Smooth muscle cell (in vitro differentiated cells): ENCODE measurements around the gene TMEM205. TPM values are rescaled to one million over a fixed set of nuclear protein-coding genes. Genes with fewer than 3 reads are reported as not detected.
"Not testable (repeated sequence)": the region's sequence is repeated elsewhere in the genome, so short reads cannot be mapped to it uniquely, and the experiment has no call there.

Experiments
- DNase-seq: peaks from one replicate; lab custom pipeline; 2025; ENCODE audit not compliant: unreplicated experiment; lab: John Stamatoyannopoulos, UW
- H2AFZ ChIP-seq: fragments of 200-600 bp; sonication (generic); 2 replicates; pipeline ENCODE4 v1.6.0; 2016; ENCODE audit warnings: antibody characterized with exemption, low read depth, mild to moderate bottlenecking
- H3F3A ChIP-seq: fragments of 200-600 bp; sonication (generic); 2 replicates; pipeline ENCODE4 v1.6.0; 2017; ENCODE audit warnings: antibody characterized with exemption, low read depth
- H3K27ac ChIP-seq: fragments of 200-600 bp; sonication (generic); 2 replicates; pipeline ENCODE4 v1.5.1; 2016; ENCODE audit warnings: low read depth, mild to moderate bottlenecking
- H3K27me3 ChIP-seq: fragments of 200-600 bp; sonication (generic); 2 replicates; pipeline ENCODE4 v1.6.1; 2016; ENCODE audit warnings: low read depth, mild to moderate bottlenecking
- H3K36me3 ChIP-seq: fragments of 200-600 bp; sonication (generic); 2 replicates; pipeline ENCODE4 v1.5.1; 2016; ENCODE audit warnings: low read depth
- H3K4me1 ChIP-seq: fragments of 200-600 bp; sonication (generic); 2 replicates; pipeline ENCODE4 v1.5.1; 2016; ENCODE audit warnings: low read depth
- H3K4me2 ChIP-seq: fragments of 200-600 bp; sonication (generic); 2 replicates; pipeline ENCODE4 v1.6.0; 2016; ENCODE audit warnings: mild to moderate bottlenecking
- H3K4me3 ChIP-seq: fragments of 200-600 bp; sonication (generic); 2 replicates; pipeline ENCODE4 v1.5.1; 2016; ENCODE audit warnings: mild to moderate bottlenecking
- H3K79me2 ChIP-seq: fragments of 200-600 bp; sonication (generic); 2 replicates; pipeline ENCODE4 v1.6.0; 2016; ENCODE audit warnings: low read depth, mild to moderate bottlenecking
- H3K9ac ChIP-seq: fragments of 200-600 bp; sonication (generic); 2 replicates; pipeline ENCODE4 v1.6.0; 2016; ENCODE audit warnings: low read depth
- H3K9me3 ChIP-seq: fragments of 200-600 bp; sonication (generic); replicated peaks from 2 replicates; pipeline ENCODE4 v1.5.1; 2016; ENCODE audit warnings: low read depth
- H4K20me1 ChIP-seq: fragments of 200-600 bp; sonication (generic); 2 replicates; pipeline ENCODE4 v1.6.0; 2016; ENCODE audit warnings: low read depth
- WGBS: methylation state at CpG from one replicate; pipeline ENCODE4 v1.1.7; 2016; ENCODE audit warnings: low lambda C conversion rate; 5-methylcytosine and 5-hydroxymethylcytosine counted together
- polyA plus RNA-seq: library from polyadenylated mRNA; unstranded; fragments of >200 nt; fragmentation: Nextera tagmentation; extraction: Ambion mirVana; gene quantifications from 2 replicates; pipeline ENCODE4 v1.2.1, GENCODE V29; 2016
- total RNA-seq: library from RNA; depleted of rRNA; stranded (reverse); fragments of >200 nt; gene quantifications from 2 replicates; pipeline ENCODE4 v1.2.3, GENCODE V29; 2014
- TF ChIP-seq, protein P1 (sequence below): fragments of 200-600 bp; sonication (generic); IDR thresholded peaks from 2 replicates; pipeline ENCODE4 v1.5.1; 2017; ENCODE audit warnings: borderline replicate concordance, mild to moderate bottlenecking, antibody characterized with exemption; ENCODE audit not compliant: insufficient read depth, poor library complexity, severe bottlenecking

Gene TMEM205
- total and polyA plus RNA-seq, 2 experiments from 2014 or later: 118 to 163 TPM

DNA sequence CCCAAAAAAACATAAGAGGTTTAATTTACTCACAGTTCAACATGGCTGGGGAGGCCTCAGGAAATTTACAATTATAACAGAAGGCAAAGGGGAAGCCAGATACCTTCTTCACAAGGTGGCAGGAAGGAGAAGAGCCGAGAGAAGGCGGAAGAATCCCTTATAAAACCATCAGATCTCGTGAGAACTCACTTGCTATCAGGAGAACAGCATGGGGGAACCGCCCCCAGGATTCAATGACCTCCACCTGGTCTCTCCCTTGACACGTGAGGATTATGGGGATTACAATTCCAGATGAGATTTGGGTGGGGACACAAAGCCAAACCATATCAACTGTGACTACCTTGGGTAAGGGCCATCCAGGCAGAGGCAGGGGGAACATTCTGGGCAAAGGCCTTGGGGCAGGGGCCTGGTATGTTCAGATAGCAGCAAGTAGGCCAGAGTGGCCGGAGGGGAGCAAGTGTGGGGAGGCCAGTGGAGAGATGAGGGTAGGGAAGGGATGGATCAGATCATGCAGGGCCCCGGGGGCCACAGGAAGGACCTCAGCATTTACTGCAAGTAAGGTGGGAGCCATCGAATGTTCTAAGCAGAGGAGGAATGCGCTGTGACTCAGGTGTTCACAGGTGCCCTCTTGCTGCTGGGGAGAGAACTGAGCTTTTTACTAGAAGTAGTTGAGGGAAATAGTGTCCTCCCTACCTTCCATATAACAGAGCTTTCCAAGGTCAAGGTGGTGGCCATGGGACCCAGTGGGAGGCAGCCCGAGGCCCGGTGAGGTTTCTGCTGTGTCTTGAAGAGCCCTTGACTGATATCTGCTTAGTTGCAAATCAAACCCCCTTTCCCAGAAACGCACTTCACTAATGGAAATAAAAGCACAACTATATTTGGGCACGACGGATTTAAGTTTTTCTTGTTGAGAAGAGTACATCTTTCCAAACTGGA is 24.6 kb downstream of the TMEM205 start:
- TF ChIP-seq, protein P1, sequence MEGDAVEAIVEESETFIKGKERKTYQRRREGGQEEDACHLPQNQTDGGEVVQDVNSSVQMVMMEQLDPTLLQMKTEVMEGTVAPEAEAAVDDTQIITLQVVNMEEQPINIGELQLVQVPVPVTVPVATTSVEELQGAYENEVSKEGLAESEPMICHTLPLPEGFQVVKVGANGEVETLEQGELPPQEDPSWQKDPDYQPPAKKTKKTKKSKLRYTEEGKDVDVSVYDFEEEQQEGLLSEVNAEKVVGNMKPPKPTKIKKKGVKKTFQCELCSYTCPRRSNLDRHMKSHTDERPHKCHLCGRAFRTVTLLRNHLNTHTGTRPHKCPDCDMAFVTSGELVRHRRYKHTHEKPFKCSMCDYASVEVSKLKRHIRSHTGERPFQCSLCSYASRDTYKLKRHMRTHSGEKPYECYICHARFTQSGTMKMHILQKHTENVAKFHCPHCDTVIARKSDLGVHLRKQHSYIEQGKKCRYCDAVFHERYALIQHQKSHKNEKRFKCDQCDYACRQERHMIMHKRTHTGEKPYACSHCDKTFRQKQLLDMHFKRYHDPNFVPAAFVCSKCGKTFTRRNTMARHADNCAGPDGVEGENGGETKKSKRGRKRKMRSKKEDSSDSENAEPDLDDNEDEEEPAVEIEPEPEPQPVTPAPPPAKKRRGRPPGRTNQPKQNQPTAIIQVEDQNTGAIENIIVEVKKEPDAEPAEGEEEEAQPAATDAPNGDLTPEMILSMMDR: no peak
- no peak for DNase-seq
- Histone ChIP-seq H3K36me3 (no peaks in the 10 kb centered on the region), H3K9me3 (no peaks in the 10 kb centered on the region), H3K9ac (no peak overlapping the region), H4K20me1 (no peaks in the 10 kb centered on the region), H3K4me1 (no peaks in the 10 kb centered on the region), H3K27me3 (no peaks in the 10 kb centered on the region), H3K79me2 (no peaks in the 10 kb centered on the region), H2AFZ (no peak overlapping the region), H3K4me2 (no peak overlapping the region), H3K4me3 (no peak overlapping the region), H3K27ac (no peak overlapping the region), H3F3A (peaks cover 7% of the 10 kb centered on the region)
- WGBS: 93% methylated on average over 14 of the region's 14 CpGs

DNA sequence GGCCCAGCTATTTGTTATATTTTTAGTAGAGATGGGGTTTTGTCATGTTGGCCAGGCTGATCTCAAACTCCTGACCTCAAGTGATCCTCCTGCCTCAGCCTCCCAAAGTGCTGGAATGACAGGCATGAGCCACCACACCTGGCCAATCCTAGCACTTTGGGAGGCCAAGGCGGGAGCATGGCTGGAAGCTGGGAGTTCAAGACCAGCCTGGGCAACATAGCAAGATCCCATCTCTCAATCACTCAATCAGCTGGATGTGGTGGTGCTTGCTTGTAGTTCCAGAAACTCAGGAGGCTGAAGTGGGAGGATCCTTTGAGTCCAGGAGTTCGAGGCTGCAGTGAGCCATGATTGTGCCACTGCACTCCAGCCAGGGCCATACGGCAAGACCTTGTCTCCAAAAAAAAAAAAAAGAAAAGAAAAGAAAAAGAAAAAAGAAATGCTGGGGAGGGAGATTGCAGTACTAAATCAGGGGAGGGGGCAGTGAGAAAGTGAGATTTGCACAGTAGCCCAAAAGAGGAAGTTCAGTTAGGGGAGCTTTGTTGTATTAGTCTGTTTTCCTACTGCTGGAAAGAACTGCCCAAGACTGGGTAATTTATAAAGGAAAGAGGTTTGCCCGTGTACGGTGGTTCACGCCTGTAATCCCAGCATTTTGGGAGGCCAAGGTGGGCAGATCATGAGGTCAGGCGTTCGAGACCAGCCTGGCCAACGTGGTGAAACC is 25.6 kb downstream of the TMEM205 start:
- H3K36me3 ChIP-seq, H2AFZ ChIP-seq, H3K4me1 ChIP-seq, H3K4me3 ChIP-seq, H3K9me3 ChIP-seq, DNase-seq, H3K27ac ChIP-seq, H4K20me1 ChIP-seq, H3K79me2 ChIP-seq, H3K27me3 ChIP-seq, H3K9ac ChIP-seq, H3F3A ChIP-seq, H3K4me2 ChIP-seq: not testable (repeated sequence)
- 98% methylated on average over 9 of the region's 9 CpGs for WGBS

GRCh38 chr19:11306337-11306736 is 39.7 kb downstream of the TMEM205 start:
- H3K9ac ChIP-seq: no peak overlapping the region
- no peaks in the 10 kb centered on the region for H3K9me3 ChIP-seq
- H4K20me1 ChIP-seq: no peaks in the 10 kb centered on the region
- H3K4me3 ChIP-seq: no peak overlapping the region
- H3K36me3 ChIP-seq: no peaks in the 10 kb centered on the region
- no peaks in the 10 kb centered on the region for H3K79me2 ChIP-seq
- 89% methylated on average over 9 of the region's 9 CpGs for WGBS
- no peak for DNase-seq
- H3K27ac ChIP-seq: no peak overlapping the region
- H2AFZ ChIP-seq: no peak overlapping the region
- no peaks in the 10 kb centered on the region for H3F3A ChIP-seq
- no peaks in the 10 kb centered on the region for H3K27me3 ChIP-seq
- no peaks in the 10 kb centered on the region for H3K4me1 ChIP-seq
- TF ChIP-seq, protein P1: no peak
- H3K4me2 ChIP-seq: no peak overlapping the region

DNA sequence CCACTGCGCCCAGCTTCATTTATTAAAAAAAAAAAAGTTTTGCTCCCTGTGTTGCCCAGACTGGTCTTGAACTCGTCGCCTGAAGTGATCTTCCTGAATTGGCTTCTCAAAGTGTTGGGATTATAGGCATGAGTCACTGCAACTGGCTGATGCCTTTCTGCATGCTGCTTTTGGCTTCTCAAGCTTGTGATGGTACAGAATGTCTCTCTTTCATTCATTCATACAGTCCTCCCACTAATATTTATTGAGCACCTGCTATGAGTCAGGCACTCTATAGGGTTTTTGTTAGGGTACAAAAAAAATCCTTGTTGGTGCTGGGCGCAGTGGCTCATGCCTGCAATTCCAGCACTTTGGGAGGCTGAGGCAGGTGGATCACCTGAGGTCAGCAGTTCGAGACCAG is 41.1 kb downstream of the TMEM205 start:
- H3K4me1 ChIP-seq: no peaks in the 10 kb centered on the region
- no peak overlapping the region for H3K4me2 ChIP-seq
- no peaks in the 10 kb centered on the region for H3K79me2 ChIP-seq
- no peak overlapping the region for H2AFZ ChIP-seq
- no peak overlapping the region for H3K9ac ChIP-seq
- H3F3A ChIP-seq: no peaks in the 10 kb centered on the region
- H3K27me3 ChIP-seq: no peaks in the 10 kb centered on the region
- 96% methylated on average over 5 of the region's 5 CpGs for WGBS
- no peak overlapping the region for H3K4me3 ChIP-seq
- no peak overlapping the region for H3K27ac ChIP-seq
- no peaks in the 10 kb centered on the region for H4K20me1 ChIP-seq
- DNase-seq: no peak
- TF ChIP-seq, protein P1: no peak
- H3K9me3 ChIP-seq: no peaks in the 10 kb centered on the region
- H3K36me3 ChIP-seq: no peaks in the 10 kb centered on the region
